GM19438 (cell line): ENCODE results near the gene SLC9A9.

ENCODE experiments used
- ATAC-seq: cut with Tn5 transposase; IDR thresholded peaks from one replicate; pipeline ENCODE4 v1.9.1; 2021; ENCODE audit warnings: low read depth; ENCODE audit not compliant: unreplicated experiment

Gene SLC9A9

GRCh38 chr3:143273975-143274690 lies 574.1 kb downstream of the SLC9A9 start:
- no peak for ATAC-seq

GRCh38 chr3:143271136-143271535 lies 577.1 kb downstream of the SLC9A9 start:
- no peak for ATAC-seq

GRCh38 chr3:143269741-143270140 lies 578.5 kb downstream of the SLC9A9 start:
- no peak for ATAC-seq

- ATAC-seq, result no peak
Observed at GRCh38 chr3:143267989-143268388, 580.3 kb downstream of the SLC9A9 start.

- ATAC-seq, result no peak
Observed at GRCh38 chr3:143266927-143267326, 581.3 kb downstream of the SLC9A9 start.

GRCh38 chr3:143266511-143266910 lies 581.8 kb downstream of the SLC9A9 start:
- ATAC-seq, result no peak

- ATAC-seq, result no peak
Observed at GRCh38 chr3:143265501-143266070, 582.7 kb downstream of the SLC9A9 start.

GRCh38 chr3:143263852-143264513 lies 584.3 kb downstream of the SLC9A9 start:
- ATAC-seq, result no peak

GRCh38 chr3:143261848-143262247 lies 586.4 kb downstream of the SLC9A9 start:
- no peak for ATAC-seq

GRCh38 chr3:143258692-143259091 lies 589.6 kb downstream of the SLC9A9 start:
- ATAC-seq, result no peak

GRCh38 chr3:143256416-143256815 lies 591.9 kb downstream of the SLC9A9 start:
- no peak for ATAC-seq

GRCh38 chr3:143255739-143256138 lies 592.5 kb downstream of the SLC9A9 start:
- no peak for ATAC-seq

GRCh38 chr3:143252931-143253330 lies 595.3 kb downstream of the SLC9A9 start:
- no peak for ATAC-seq

GRCh38 chr3:143249014-143249413 lies 599.3 kb downstream of the SLC9A9 start:
- ATAC-seq, result no peak

GRCh38 chr3:143247073-143247472 lies 601.2 kb downstream of the SLC9A9 start:
- no peak for ATAC-seq

- ATAC-seq, result no peak
Observed at GRCh38 chr3:143245692-143246091, 602.6 kb downstream of the SLC9A9 start.

- ATAC-seq, result no peak
Observed at GRCh38 chr3:143244516-143245063, 603.7 kb downstream of the SLC9A9 start.

- ATAC-seq, result no peak
Observed at GRCh38 chr3:143243686-143244085, 604.6 kb downstream of the SLC9A9 start.

- no peak for ATAC-seq
Observed at GRCh38 chr3:143242691-143243090, 605.6 kb downstream of the SLC9A9 start.

- no peak for ATAC-seq
Observed at GRCh38 chr3:143242101-143242500, 606.2 kb downstream of the SLC9A9 start.

GRCh38 chr3:143241481-143241951 lies 606.8 kb downstream of the SLC9A9 start:
- ATAC-seq, result no peak
